SK-N-SH treated with all-trans-retinoic acid at 6 μM for 48 hours (cell line): Measurements from ENCODE around the gene CHAC1.

ENCODE experiments used
- ATAC-seq: fragments of 200-7000 bp; cut with Tn5 transposase; 3 replicates; pipeline ENCODE4 v1.9.1; 2020; ENCODE audit warnings: mild to moderate bottlenecking, moderate library complexity
- ARNTL ChIP-seq: fragments of 450-650 bp; formaldehyde crosslinking; IDR thresholded peaks from 2 replicates; pipeline ENCODE4 v1.5.0; 2020; ENCODE audit warnings: low read depth, mild to moderate bottlenecking, moderate library complexity, borderline replicate concordance
- BACH2 ChIP-seq: fragments of 250-450 bp; sonication (Bioruptor Pico); IDR thresholded peaks from 2 replicates; pipeline ENCODE4 v1.9.0; 2021; ENCODE audit warnings: mild to moderate bottlenecking, borderline replicate concordance
- CSDC2 ChIP-seq: fragments of 250-450 bp; sonication (Bioruptor Pico); IDR thresholded peaks from 2 replicates; pipeline ENCODE4 v1.5.0; 2020; ENCODE audit warnings: mild to moderate bottlenecking, moderate library complexity
- ESRRG ChIP-seq: fragments of 250-450 bp; sonication (Bioruptor Pico); IDR thresholded peaks from 2 replicates; pipeline ENCODE4 v1.6.1; 2021; ENCODE audit warnings: mild to moderate bottlenecking
- GLIS3 ChIP-seq: fragments of 250-450 bp; sonication (Bioruptor Pico); IDR thresholded peaks from 2 replicates; pipeline ENCODE4 v1.5.0; 2020; ENCODE audit warnings: mild to moderate bottlenecking, moderate library complexity
- ISL1 ChIP-seq: fragments of 250-450 bp; sonication (Bioruptor Pico); IDR thresholded peaks from 2 replicates; pipeline ENCODE4 v2.1.2; 2022; ENCODE audit warnings: mild to moderate bottlenecking, moderate library complexity
- OSR1 ChIP-seq: fragments of 250-450 bp; sonication (Bioruptor Pico); IDR thresholded peaks from 2 replicates; pipeline ENCODE4 v1.8.0; 2022; ENCODE audit warnings: moderate library complexity, mild to moderate bottlenecking, inconsistent platforms
- PPARA ChIP-seq: fragments of 250-450 bp; sonication (Bioruptor Pico); IDR thresholded peaks from 2 replicates; pipeline ENCODE4 v1.5.0; 2020; ENCODE audit warnings: mild to moderate bottlenecking, borderline replicate concordance
- RARB ChIP-seq: fragments of 250-450 bp; sonication (Bioruptor Pico); IDR thresholded peaks from 2 replicates; pipeline ENCODE4 v1.8.0; 2021; ENCODE audit warnings: mild to moderate bottlenecking, moderate library complexity
- SNAI2 ChIP-seq: fragments of 250-450 bp; sonication (Bioruptor Pico); IDR thresholded peaks from 2 replicates; pipeline ENCODE4 v1.5.0; 2020; ENCODE audit warnings: mild to moderate bottlenecking, moderate library complexity
- ZFP3 ChIP-seq: fragments of 250-450 bp; sonication (Bioruptor Pico); IDR thresholded peaks from 2 replicates; pipeline ENCODE4 v1.5.0; 2020; ENCODE audit warnings: mild to moderate bottlenecking, moderate library complexity
- ZNF565 ChIP-seq: fragments of 450-650 bp; formaldehyde crosslinking; conservative IDR thresholded peaks from 2 replicates; pipeline ENCODE4 v1.5.0; 2020; ENCODE audit warnings: low read depth, mild to moderate bottlenecking, moderate library complexity
- ZNF70 ChIP-seq: fragments of 450-650 bp; formaldehyde crosslinking; IDR thresholded peaks from 2 replicates; pipeline ENCODE4 v1.5.0; 2020; ENCODE audit warnings: mild to moderate bottlenecking, moderate library complexity
- TF ChIP-seq, protein P1 (sequence below): fragments of 250-450 bp; sonication (Bioruptor Pico); IDR thresholded peaks from 2 replicates; pipeline ENCODE4 v1.8.0; 2021; ENCODE audit warnings: low read depth, mild to moderate bottlenecking, moderate library complexity, borderline replicate concordance
- TF ChIP-seq, protein P2 (sequence below): fragments of 250-450 bp; sonication (Bioruptor Pico); IDR thresholded peaks from 2 replicates; pipeline ENCODE4 v1.5.0; 2020; ENCODE audit warnings: mild to moderate bottlenecking, moderate library complexity
- TF ChIP-seq, protein P3 (sequence below): fragments of 250-450 bp; sonication (Bioruptor Pico); IDR thresholded peaks from 2 replicates; pipeline ENCODE4 v1.5.1; 2021; ENCODE audit warnings: mild to moderate bottlenecking, moderate library complexity
- TF ChIP-seq, protein P4 (sequence below): fragments of 250-450 bp; sonication (Bioruptor Pico); IDR thresholded peaks from 2 replicates; pipeline ENCODE4 v1.8.0; 2020; ENCODE audit warnings: mild to moderate bottlenecking, moderate library complexity, borderline replicate concordance
- TF ChIP-seq, protein P5 (sequence below): fragments of 250-450 bp; sonication (Bioruptor Pico); IDR thresholded peaks from 2 replicates; pipeline ENCODE4 v1.5.1; 2020; ENCODE audit warnings: low read depth, mild to moderate bottlenecking, moderate library complexity

The CHAC1 gene

DNA sequence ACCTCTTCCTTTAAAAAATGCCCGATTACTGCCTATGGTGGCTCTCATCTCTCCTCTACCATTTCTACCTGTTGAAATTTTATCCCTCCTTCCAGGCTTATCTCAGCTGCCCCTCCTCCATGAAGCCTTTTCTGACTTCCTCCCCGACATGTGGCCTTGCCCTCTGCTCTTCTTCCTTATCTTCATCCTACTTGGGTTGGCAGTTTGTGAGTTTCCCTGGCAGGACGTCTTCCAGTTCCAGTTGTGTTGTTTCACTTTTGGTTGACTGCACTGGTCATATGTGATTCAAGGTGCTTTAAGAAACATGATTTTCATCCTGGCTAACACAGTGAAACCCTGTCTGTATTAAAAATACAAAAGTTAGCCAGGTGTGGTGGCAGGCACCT is 19.8 kb upstream of the CHAC1 start:
- TF ChIP-seq ZNF565 (no peak), ARNTL (CRISPR knock-in tag) (no peak), GLIS3 (CRISPR knock-in tag) (no peak), PPARA (no peak), ISL1 (no peak), ZFP3 (CRISPR knock-in tag) (no peak), BACH2 (CRISPR knock-in tag) (no peak)
- TF ChIP-seq, protein P1, sequence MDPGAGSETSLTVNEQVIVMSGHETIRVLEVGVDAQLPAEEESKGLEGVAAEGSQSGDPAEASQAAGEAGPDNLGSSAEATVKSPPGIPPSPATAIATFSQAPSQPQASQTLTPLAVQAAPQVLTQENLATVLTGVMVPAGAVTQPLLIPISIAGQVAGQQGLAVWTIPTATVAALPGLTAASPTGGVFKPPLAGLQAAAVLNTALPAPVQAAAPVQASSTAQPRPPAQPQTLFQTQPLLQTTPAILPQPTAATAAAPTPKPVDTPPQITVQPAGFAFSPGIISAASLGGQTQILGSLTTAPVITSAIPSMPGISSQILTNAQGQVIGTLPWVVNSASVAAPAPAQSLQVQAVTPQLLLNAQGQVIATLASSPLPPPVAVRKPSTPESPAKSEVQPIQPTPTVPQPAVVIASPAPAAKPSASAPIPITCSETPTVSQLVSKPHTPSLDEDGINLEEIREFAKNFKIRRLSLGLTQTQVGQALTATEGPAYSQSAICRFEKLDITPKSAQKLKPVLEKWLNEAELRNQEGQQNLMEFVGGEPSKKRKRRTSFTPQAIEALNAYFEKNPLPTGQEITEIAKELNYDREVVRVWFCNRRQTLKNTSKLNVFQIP (CRISPR knock-in tag): no peak
- TF ChIP-seq, protein P2, sequence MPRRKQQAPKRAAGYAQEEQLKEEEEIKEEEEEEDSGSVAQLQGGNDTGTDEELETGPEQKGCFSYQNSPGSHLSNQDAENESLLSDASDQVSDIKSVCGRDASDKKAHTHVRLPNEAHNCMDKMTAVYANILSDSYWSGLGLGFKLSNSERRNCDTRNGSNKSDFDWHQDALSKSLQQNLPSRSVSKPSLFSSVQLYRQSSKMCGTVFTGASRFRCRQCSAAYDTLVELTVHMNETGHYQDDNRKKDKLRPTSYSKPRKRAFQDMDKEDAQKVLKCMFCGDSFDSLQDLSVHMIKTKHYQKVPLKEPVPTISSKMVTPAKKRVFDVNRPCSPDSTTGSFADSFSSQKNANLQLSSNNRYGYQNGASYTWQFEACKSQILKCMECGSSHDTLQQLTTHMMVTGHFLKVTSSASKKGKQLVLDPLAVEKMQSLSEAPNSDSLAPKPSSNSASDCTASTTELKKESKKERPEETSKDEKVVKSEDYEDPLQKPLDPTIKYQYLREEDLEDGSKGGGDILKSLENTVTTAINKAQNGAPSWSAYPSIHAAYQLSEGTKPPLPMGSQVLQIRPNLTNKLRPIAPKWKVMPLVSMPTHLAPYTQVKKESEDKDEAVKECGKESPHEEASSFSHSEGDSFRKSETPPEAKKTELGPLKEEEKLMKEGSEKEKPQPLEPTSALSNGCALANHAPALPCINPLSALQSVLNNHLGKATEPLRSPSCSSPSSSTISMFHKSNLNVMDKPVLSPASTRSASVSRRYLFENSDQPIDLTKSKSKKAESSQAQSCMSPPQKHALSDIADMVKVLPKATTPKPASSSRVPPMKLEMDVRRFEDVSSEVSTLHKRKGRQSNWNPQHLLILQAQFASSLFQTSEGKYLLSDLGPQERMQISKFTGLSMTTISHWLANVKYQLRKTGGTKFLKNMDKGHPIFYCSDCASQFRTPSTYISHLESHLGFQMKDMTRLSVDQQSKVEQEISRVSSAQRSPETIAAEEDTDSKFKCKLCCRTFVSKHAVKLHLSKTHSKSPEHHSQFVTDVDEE (CRISPR knock-in tag): no peak
- TF ChIP-seq, protein P3, sequence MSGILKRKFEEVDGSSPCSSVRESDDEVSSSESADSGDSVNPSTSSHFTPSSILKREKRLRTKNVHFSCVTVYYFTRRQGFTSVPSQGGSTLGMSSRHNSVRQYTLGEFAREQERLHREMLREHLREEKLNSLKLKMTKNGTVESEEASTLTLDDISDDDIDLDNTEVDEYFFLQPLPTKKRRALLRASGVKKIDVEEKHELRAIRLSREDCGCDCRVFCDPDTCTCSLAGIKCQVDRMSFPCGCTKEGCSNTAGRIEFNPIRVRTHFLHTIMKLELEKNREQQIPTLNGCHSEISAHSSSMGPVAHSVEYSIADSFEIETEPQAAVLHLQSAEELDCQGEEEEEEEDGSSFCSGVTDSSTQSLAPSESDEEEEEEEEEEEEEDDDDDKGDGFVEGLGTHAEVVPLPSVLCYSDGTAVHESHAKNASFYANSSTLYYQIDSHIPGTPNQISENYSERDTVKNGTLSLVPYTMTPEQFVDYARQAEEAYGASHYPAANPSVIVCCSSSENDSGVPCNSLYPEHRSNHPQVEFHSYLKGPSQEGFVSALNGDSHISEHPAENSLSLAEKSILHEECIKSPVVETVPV: no peak
- TF ChIP-seq, protein P4, sequence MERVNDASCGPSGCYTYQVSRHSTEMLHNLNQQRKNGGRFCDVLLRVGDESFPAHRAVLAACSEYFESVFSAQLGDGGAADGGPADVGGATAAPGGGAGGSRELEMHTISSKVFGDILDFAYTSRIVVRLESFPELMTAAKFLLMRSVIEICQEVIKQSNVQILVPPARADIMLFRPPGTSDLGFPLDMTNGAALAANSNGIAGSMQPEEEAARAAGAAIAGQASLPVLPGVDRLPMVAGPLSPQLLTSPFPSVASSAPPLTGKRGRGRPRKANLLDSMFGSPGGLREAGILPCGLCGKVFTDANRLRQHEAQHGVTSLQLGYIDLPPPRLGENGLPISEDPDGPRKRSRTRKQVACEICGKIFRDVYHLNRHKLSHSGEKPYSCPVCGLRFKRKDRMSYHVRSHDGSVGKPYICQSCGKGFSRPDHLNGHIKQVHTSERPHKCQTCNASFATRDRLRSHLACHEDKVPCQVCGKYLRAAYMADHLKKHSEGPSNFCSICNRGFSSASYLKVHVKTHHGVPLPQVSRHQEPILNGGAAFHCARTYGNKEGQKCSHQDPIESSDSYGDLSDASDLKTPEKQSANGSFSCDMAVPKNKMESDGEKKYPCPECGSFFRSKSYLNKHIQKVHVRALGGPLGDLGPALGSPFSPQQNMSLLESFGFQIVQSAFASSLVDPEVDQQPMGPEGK (CRISPR knock-in tag): no peak
- ATAC-seq: no peak

DNA sequence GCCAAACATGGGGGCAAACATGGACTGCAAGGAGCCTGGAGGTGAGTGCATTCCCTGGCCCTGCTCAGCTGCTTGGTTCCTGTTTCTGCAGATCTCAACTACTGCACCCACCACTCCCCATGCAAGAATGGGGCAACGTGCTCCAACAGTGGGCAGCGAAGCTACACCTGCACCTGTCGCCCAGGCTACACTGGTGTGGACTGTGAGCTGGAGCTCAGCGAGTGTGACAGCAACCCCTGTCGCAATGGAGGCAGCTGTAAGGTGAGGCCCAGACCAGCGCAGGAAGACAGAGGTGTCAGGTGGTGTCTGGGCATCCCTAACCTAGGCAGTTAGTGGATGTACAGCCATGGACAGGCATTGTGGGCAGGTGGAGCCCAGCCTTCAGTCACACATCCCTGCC is 18.8 kb upstream of the CHAC1 start:
- ATAC-seq: no peak
- TF ChIP-seq ZFP3 (CRISPR knock-in tag) (no peak), BACH2 (CRISPR knock-in tag) (no peak), PPARA (no peak), ZNF565 (no peak), CSDC2 (no peak), ZNF70 (CRISPR knock-in tag) (no peak)

DNA sequence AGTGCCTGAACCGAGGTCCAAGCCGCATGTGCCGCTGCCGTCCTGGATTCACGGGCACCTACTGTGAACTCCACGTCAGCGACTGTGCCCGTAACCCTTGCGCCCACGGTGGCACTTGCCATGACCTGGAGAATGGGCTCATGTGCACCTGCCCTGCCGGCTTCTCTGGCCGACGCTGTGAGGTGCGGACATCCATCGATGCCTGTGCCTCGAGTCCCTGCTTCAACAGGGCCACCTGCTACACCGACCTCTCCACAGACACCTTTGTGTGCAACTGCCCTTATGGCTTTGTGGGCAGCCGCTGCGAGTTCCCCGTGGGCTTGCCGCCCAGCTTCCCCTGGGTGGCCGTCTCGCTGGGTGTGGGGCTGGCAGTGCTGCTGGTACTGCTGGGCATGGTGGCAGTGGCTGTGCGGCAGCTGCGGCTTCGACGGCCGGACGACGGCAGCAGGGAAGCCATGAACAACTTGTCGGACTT is 17.0 kb upstream of the CHAC1 start:
- no peak for ATAC-seq
- no peak for TF ChIP-seq ESRRG (CRISPR knock-in tag)
- TF ChIP-seq BACH2 (CRISPR knock-in tag): no peak
- TF ChIP-seq ZNF70 (CRISPR knock-in tag): no peak
- TF ChIP-seq ARNTL (CRISPR knock-in tag): no peak
- no peak for TF ChIP-seq PPARA
- no peak for TF ChIP-seq RARB (CRISPR knock-in tag)
- TF ChIP-seq ZFP3 (CRISPR knock-in tag): no peak
- TF ChIP-seq, protein P3: no peak
- no peak for TF ChIP-seq SNAI2 (CRISPR knock-in tag)
- TF ChIP-seq, protein P1 (CRISPR knock-in tag): no peak
- TF ChIP-seq OSR1 (CRISPR knock-in tag): no peak
- no peak for TF ChIP-seq CSDC2
- TF ChIP-seq, protein P4 (CRISPR knock-in tag): no peak
- TF ChIP-seq, protein P5, sequence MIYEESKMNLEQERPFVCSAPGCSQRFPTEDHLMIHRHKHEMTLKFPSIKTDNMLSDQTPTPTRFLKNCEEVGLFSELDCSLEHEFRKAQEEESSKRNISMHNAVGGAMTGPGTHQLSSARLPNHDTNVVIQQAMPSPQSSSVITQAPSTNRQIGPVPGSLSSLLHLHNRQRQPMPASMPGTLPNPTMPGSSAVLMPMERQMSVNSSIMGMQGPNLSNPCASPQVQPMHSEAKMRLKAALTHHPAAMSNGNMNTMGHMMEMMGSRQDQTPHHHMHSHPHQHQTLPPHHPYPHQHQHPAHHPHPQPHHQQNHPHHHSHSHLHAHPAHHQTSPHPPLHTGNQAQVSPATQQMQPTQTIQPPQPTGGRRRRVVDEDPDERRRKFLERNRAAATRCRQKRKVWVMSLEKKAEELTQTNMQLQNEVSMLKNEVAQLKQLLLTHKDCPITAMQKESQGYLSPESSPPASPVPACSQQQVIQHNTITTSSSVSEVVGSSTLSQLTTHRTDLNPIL: no peak
- TF ChIP-seq, protein P2 (CRISPR knock-in tag): no peak
- no peak for TF ChIP-seq ZNF565
- TF ChIP-seq GLIS3 (CRISPR knock-in tag): no peak
